ENCODE measurements around the gene SNX22.

GRCh38 chr15:64141798-64142512 lies 9.6 kb upstream of the SNX22 start:
- TF ChIP-seq CTCF (IDR thresholded peaks at IDR 0.05; ENCODE audit: poor library complexity) = no peak
- no peak for TF ChIP-seq EZH2 (IDR thresholded peaks at IDR 0.05; ENCODE audit: borderline replicate concordance)
- no peak for TF ChIP-seq EZH2phosphoT487 (IDR thresholded peaks at IDR 0.05; ENCODE audit: low read depth, severe bottlenecking, unreplicated experiment)
